Heart left ventricle (tissue), 16 donors: Measurements from ENCODE around the gene ILRUN. TPM values are rescaled to one million over a fixed set of nuclear protein-coding genes. Genes with fewer than 3 reads are reported as not detected.
A peak's percentile ranks its signal among the peaks of the same experiment; 100 is the strongest.

Source experiments
- ATAC-seq, 4 donors: fragments of 200-7000 bp; cut with Tn5 transposase; one replicate each; pipeline ENCODE4 v1.9.1; 2020 to 2022; ENCODE audit warnings: moderate library complexity in 4 of 4, mild to moderate bottlenecking in 3 of 4, moderate number of reproducible peaks in 1 of 4
- DNase-seq, 5 donors: peaks; one replicate each; pipeline ENCODE4 v3.0.0-alpha.2; 2020
- H3K27ac ChIP-seq, 12 donors: fragments of 200-600 bp; sonication (generic) in 4 of 12; one replicate each; pipeline versions ENCODE4 v1.5.0 to v1.8.0; 2016 to 2022; ENCODE audit warnings: mild to moderate bottlenecking in 2 of 12
- H3K27me3 ChIP-seq, 9 donors: fragments of 200-600 bp; sonication (generic) in 2 of 9; one replicate each; pipeline versions ENCODE4 v1.5.1 to v1.8.0; 2016 to 2022; ENCODE audit warnings: mild to moderate bottlenecking in 3 of 9
- H3K36me3 ChIP-seq, 9 donors: fragments of 200-600 bp; sonication (generic) in 2 of 9; one replicate each; pipeline versions ENCODE4 v1.5.0 to v1.8.0; 2018 to 2022; ENCODE audit warnings: mild to moderate bottlenecking in 2 of 9
- H3K4me1 ChIP-seq, 12 donors: fragments of 200-600 bp; sonication (generic) in 4 of 12; one replicate each; pipeline versions ENCODE4 v1.5.0 to v1.8.0; 2016 to 2022; ENCODE audit warnings: mild to moderate bottlenecking in 3 of 12
- H3K4me3 ChIP-seq, 12 donors: fragments of 200-600 bp; sonication (generic) in 4 of 12; one replicate each; pipeline versions ENCODE4 v1.5.0 to v1.8.0; 2017 to 2022; ENCODE audit warnings: mild to moderate bottlenecking in 9 of 12, moderate library complexity in 4 of 12
- H3K9me3 ChIP-seq, 12 donors: fragments of 200-600 bp; sonication (generic) in 4 of 12; one replicate each; pipeline versions ENCODE4 v1.5.0 to v1.8.0; 2016 to 2022; ENCODE audit warnings: mild to moderate bottlenecking in 1 of 12
- POLR2A ChIP-seq, 2 donors: fragments of 450-650 bp; IDR thresholded peaks; one replicate each; pipeline ENCODE4 v1.6.1; 2017; ENCODE audit warnings: antibody characterized with exemption in 2 of 2, mild to moderate bottlenecking in 2 of 2, moderate library complexity in 2 of 2
- WGBS, 4 donors: extraction: QIAGEN DNeasy Blood & Tissue Kit in 2 of 4; methylation state at CpG; one replicate each; pipeline versions ENCODE4 v1.1.5 to v1.1.7; 2013 to 2018; 5-methylcytosine and 5-hydroxymethylcytosine counted together
- intact Hi-C, 10 donors: fragments of 100-400 bp; cut with DNase I; formaldehyde crosslinking; loops; one replicate each; pipeline versions ENCODE4 v1.11.1 to v1.14.2; 2022
- polyA plus RNA-seq, 2 donors: library from polyadenylated mRNA; stranded (reverse); fragments of 200-250 nt; gene quantifications; one replicate each; pipeline ENCODE4 v1.2.3, GENCODE V29; 2013
- total RNA-seq, 9 donors: library from RNA; depleted of rRNA in 2 of 9; stranded (reverse); fragments of >200 nt in 2 of 9; fragmentation: NEBNext Ultra II Directional in 3 of 9; extraction: Animal tissue kit (Norgen Biotek cat#: 25700) in 3 of 9; gene quantifications; one replicate each; pipeline versions ENCODE4 v1.1.0 to v1.2.4, GENCODE V29; 2016 to 2023
- TF ChIP-seq, protein P1 (sequence below), 12 donors: fragments of 200-600 bp; sonication (generic) in 4 of 12; IDR thresholded peaks; one replicate each; pipeline versions ENCODE4 v1.5.0 to v1.8.0; 2018 to 2022; ENCODE audit warnings: antibody characterized with exemption in 12 of 12, mild to moderate bottlenecking in 5 of 12
- donor health status: ischemic (EF 13 %, LVEDD 7.1; RV severe dilation, severe dysfunction).
- donor health status: healthy with polysubstance abuse.
- donor health status: DM: no; HTN: yes; CAD: no.
- donor health status: DM: no; HTN: no; CAD: no.
- donor health status: ischemic (EF 25% LVEDD 6.9; RV normal size, moderate dysfunction).
- donor health status: ischemic (EF 25% LVEDD 5.7; RV mildly dilated, moderate dysfunction).
- donor health status: healthy.
- donor health status: DM: yes; HTN: yes; CAD: no.
- donor health status: ischemic (EF 35%, LVEDD 5.7; RV mildly dilated, moderate dysfunction).
- donor health status: nonischemic (EF 11% LVEDD 7.7; RV severe dilation, severe dysfunction).
- donor health status: DM: yes; HTN: yes; CAD: no.
- donor health status: PGD.
- donor health status: ischemic (EF 29% LVEDD 5.4; RV normal size, mild dysfunction).
- donor health status: nonischemic (EF 23%, LVEDD 6.1; RV moderate dilation, normal function).

The ILRUN gene
- total and polyA plus RNA-seq, 11 donors, result 91.2 to 191 (median 116) TPM

DNA sequence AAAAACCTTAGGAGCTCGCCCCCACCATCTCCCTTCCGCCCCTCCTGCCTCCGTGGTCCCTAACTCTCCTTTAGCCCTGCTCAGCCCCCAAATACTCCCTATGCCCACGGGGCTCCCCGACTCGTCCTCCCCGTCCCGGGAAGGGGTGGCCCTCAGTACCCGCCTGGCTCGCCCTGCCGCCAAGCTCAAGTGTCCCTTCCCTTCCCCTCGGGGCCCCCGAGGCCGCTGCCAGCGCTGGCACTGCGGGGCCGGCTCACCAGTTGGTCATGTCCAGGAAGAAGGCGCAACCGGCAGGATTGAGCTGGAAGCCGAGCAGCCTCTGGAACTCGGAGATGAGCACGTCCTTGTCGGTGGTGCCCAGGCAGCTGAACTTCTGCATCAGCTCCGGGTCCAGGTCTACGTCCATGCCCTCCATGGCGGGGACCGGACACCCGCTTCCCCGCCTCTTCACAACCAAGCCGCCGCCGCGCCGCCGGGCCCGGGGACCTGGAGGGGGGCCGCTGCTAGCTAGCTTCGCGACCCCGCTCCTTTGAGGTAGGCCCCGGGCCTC, 303 bp downstream of the ILRUN start:
- TF ChIP-seq POLR2A (IDR thresholded peaks at IDR 0.05), result no peak
- TF ChIP-seq, protein P1, sequence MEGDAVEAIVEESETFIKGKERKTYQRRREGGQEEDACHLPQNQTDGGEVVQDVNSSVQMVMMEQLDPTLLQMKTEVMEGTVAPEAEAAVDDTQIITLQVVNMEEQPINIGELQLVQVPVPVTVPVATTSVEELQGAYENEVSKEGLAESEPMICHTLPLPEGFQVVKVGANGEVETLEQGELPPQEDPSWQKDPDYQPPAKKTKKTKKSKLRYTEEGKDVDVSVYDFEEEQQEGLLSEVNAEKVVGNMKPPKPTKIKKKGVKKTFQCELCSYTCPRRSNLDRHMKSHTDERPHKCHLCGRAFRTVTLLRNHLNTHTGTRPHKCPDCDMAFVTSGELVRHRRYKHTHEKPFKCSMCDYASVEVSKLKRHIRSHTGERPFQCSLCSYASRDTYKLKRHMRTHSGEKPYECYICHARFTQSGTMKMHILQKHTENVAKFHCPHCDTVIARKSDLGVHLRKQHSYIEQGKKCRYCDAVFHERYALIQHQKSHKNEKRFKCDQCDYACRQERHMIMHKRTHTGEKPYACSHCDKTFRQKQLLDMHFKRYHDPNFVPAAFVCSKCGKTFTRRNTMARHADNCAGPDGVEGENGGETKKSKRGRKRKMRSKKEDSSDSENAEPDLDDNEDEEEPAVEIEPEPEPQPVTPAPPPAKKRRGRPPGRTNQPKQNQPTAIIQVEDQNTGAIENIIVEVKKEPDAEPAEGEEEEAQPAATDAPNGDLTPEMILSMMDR (IDR thresholded peaks at IDR 0.05), result no peak
- Histone ChIP-seq H3K27ac (peak overlapping the region; percentile 84 to 99 (median 96)), H3K36me3 (no peaks in the 10 kb centered on the region), H3K9me3 (no peaks in the 10 kb centered on the region), H3K4me1 (peaks cover 7 to 47% (median 29%) of the 10 kb centered on the region in 12 donors), H3K4me3 (peak overlapping the region; percentile 81 to 99 (median 93)), H3K27me3 (no peaks in the 10 kb centered on the region)
- ATAC-seq, result peak; percentile 41 to 76 (median 64)
- DNase-seq, result peak in 3 of 5 donors; percentile 72 to 82 (median 76)
- 0 to 1% (median 1%) methylated on average over 38 to 41 of the region's 41 CpGs for WGBS, 4 donors
- intact Hi-C loops, result loop anchor here in 8 of 10 donors (2.0 to 10.0 kb wide), 5 partner anchors 39 to 171 kb away; partner anchors contain the start of gene SNRPC (in 7 of the 8)

- Histone ChIP-seq H3K36me3 (no peaks in the 10 kb centered on the region), H3K27me3 (no peaks in the 10 kb centered on the region), H3K4me3 (peak overlapping the region; percentile 81 to 99 (median 93)), H3K4me1 (peaks cover 7 to 52% (median 30%) of the 10 kb centered on the region in 12 donors), H3K27ac (peak overlapping the region; percentile 84 to 99 (median 96)), H3K9me3 (no peaks in the 10 kb centered on the region)
- no peak for DNase-seq
- TF ChIP-seq, protein P1 (IDR thresholded peaks at IDR 0.05), result no peak
- no peak for TF ChIP-seq POLR2A (IDR thresholded peaks at IDR 0.05)
- intact Hi-C loops, result loop anchor here in 8 of 10 donors (2.0 to 10.0 kb wide), 5 partner anchors 38 to 171 kb away; partner anchors contain the start of gene SNRPC (in 7 of the 8)
- WGBS, 4 donors, result 6 to 9% (median 7%) methylated on average over 5 of the region's 5 CpGs
- ATAC-seq, result no peak
Measured at GRCh38 chr6:34695729-34696188, 808 bp downstream of the ILRUN start.

GRCh38 chr6:34692280-34692679, 4.3 kb downstream of the ILRUN start:
- ATAC-seq (no peak), DNase-seq (no peak)
- no peak for TF ChIP-seq POLR2A (IDR thresholded peaks at IDR 0.05)
- TF ChIP-seq, protein P1 (IDR thresholded peaks at IDR 0.05), result no peak
- intact Hi-C loops, result loop anchor here in 1 of 10 donors (10.0 kb wide), 1 partner anchor 167 kb away; no protein-coding TSS in a partner anchor
- H3K36me3 ChIP-seq, result peaks cover 0 to 8% (median 0%) of the 10 kb centered on the region in 9 donors
- peaks cover 7 to 59% (median 33%) of the 10 kb centered on the region in 12 donors for H3K4me1 ChIP-seq
- no peak overlapping the region for H3K27ac ChIP-seq
- H3K4me3 ChIP-seq, result no peak overlapping the region
- no peaks in the 10 kb centered on the region for H3K27me3 ChIP-seq
- WGBS, 4 donors, result 91 to 93% (median 92%) methylated on average over 4 of the region's 4 CpGs
- H3K9me3 ChIP-seq, result no peaks in the 10 kb centered on the region

GRCh38 chr6:34689742-34690141, 6.8 kb downstream of the ILRUN start:
- ATAC-seq, result no peak
- Histone ChIP-seq H3K4me3 (no peak overlapping the region), H3K4me1 (peaks cover 0 to 47% (median 27%) of the 10 kb centered on the region in 12 donors), H3K9me3 (no peaks in the 10 kb centered on the region), H3K36me3 (peaks cover 0 to 8% (median 0%) of the 10 kb centered on the region in 9 donors), H3K27ac (no peak overlapping the region), H3K27me3 (no peaks in the 10 kb centered on the region)
- intact Hi-C loops, result loop anchor here in 1 of 10 donors (10.0 kb wide), 1 partner anchor 165 kb away; no protein-coding TSS in a partner anchor
- no peak for DNase-seq
- no peak for TF ChIP-seq POLR2A (IDR thresholded peaks at IDR 0.05)
- TF ChIP-seq, protein P1 (IDR thresholded peaks at IDR 0.05), result no peak
